Activated CD4-positive, alpha-beta T cell treated with anti-CD3 and anti-CD28 coated beads, Interleukin-2, Interleukin-6, amounts not matched to agents 100 ng/mL and 50 ng/mL, durations not matched to agents 16 hours and 8 hours (primary cell): ENCODE measurements around the gene IRX5.

ENCODE experiments used
- DNase-seq: peaks from one replicate; pipeline ENCODE4 v3.0.0-alpha.2; 2020

Gene IRX5

DNA sequence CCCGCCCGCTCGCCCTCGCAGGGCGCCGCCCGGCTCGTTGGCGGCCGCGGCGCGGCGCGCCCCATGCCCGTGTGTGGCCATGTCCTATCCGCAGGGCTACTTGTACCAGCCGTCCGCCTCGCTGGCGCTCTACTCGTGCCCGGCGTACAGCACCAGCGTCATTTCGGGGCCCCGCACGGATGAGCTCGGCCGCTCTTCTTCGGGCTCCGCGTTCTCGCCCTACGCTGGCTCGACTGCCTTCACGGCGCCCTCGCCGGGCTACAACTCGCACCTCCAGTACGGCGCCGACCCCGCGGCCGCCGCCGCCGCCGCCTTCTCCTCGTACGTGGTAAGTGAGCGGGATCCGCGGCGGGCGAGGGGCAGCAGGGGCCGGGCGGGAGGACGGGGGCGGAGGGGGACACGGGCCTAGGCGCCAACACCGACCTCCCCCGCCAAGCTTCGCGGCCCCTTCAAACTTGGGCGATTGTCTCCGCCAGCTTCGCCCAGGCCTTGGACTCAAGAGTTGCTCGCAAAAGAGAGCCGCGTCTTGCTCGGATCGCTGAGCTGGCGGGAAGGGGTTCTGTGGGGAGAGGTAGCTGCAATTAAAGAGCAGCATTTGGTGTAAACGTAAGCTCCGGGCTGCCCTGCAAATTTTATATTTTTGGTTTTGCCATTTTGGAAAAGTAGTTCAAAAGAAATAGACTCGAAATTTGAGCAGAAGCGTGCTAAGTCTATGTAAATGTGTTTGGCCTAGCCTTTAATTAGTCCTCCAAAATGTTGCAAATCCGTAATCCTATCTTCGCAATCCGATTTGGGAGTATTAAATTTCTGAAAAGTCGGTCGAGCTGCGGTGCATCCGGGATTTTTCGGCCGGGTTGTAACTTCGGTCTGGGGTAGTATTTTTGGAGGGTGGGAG lies 702 bp downstream of the IRX5 start:
- DNase-seq: no peak

DNA sequence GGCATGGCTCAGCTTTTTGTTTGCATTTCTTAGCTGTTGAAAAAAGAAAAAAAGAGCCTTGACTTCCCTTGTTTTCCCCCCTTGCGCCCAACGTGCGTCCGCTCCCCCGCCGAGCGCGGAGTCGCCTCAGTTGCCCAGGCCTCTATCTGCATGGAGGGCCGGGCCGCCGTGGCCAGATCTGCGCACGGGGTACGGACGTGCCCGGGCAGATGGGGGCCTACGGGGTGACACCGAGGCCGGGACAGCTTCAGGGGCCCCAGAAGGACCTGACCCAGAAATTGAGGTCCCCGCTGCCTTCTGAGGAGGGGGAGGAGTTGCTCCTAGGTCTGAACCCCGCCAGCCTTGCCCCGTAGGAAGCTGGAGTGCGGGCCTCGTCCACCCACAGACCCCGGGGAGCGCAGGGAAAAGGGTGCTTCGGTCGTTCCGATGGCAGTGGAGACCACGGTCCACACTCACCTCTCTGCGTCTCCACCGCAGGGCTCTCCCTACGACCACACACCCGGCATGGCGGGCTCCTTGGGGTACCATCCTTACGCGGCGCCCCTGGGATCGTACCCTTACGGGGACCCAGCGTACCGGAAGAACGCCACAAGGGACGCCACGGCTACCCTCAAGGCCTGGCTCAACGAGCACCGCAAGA lies 1.5 kb downstream of the IRX5 start:
- no peak for DNase-seq

DNA sequence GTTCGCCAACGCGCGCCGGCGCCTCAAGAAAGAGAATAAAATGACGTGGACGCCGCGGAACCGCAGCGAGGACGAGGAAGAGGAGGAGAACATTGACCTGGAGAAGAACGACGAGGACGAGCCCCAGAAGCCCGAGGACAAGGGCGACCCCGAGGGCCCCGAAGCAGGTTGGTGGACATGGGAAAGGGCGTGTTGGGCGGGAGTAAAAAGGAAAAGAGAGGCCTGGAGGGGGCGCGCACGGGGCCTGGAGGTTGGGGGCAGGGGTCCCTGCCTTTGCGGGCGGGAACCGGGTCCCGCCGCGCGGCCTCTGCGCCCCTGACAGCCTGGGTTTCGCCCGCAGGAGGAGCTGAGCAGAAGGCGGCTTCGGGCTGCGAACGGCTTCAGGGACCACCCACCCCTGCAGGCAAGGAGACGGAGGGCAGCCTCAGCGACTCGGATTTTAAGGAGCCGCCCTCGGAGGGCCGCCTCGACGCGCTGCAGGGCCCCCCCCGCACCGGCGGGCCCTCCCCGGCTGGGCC lies 2.1 kb downstream of the IRX5 start:
- DNase-seq: no peak

DNA sequence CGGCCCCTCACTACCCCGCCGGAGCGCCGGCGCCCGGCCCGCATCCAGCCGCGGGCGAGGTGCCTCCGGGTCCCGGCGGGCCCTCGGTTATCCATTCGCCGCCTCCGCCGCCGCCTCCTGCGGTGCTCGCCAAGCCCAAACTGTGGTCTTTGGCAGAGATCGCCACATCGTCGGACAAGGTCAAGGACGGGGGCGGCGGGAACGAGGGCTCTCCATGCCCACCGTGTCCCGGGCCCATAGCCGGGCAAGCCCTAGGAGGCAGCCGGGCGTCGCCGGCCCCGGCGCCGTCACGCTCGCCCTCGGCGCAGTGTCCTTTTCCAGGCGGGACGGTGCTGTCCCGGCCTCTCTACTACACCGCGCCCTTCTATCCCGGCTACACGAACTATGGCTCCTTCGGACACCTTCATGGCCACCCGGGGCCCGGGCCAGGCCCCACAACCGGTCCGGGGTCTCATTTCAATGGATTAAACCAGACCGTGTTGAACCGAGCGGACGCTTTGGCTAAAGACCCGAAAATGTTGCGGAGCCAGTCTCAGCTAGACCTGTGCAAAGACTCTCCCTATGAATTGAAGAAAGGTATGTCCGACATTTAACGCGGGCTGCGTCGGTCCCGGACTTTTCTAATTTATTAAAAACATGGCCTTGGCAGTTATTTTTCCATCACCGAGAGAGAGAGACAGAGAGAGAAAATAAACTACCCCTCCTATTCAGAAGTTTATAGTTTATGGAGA lies 2.8 kb downstream of the IRX5 start:
- DNase-seq: no peak

DNA sequence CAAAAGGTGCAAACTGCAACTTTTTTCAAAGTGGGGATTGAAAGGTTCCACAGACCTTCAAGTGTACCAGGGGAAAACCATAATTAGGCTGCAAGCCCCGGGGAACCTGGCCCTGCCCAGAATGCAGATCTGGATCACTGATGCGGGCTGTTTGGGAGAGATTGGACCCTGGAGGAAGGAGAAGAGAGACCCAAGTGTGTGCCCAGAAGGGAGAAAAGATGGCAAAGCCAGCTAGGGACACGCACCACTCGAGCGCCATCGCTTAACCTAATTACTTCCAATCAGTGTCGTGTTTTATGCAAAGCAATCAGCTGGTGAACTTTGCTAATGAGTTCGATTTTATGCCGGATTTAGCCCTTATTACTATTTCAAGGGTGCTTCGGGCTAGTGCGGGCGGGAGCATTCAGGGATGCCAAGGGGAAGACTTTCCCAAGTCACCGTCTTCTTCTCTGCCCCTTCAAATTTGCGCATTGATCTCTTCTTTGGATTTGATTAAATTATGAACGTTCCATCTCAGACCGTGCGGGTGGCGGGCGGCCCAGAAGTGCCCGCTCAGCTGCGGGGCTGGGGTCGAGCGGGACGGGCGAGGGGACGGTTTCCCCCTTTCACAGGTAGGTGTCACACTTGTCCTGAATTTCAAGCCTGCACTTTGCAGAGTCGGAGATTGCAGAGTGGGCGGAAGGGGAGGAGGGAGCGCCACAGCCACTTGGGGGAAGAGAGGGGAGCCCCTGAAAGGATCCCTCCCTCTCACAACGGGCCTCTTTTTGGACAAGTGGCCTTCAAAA lies 4.0 kb downstream of the IRX5 start:
- DNase-seq: no peak

DNA sequence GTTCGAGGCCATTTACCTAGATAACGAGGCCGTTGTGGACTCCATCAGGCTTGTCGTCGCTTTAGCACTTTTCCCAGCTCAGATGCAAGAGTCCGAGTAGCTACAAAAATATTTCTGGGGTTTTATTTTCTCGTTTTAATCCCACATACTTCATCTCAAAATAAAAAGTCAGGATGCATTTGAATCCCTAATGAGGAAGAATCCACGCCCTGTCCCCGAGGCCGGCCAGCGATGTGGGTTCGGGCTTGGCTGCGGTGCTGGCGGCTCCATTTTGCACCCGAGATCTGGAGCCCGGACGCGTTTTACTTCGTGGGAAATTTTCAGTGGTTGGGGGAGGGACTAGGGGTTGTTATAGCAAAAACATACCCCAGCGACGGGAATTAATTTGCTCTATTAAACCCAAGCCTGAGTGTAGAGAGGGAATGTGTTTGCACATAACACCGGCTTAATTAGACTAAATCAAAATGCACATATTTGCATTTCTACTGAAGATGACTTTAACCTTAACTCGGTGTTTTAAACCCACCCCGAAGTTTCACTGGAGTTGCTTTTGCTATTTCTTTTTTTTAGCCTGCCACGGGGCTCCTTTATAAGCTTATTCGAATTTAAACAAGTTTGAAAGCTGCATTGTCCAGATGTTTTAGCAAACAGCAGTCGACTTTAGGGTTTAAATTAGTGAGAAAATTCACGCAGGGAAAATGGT lies 4.8 kb downstream of the IRX5 start:
- DNase-seq: no peak

DNA sequence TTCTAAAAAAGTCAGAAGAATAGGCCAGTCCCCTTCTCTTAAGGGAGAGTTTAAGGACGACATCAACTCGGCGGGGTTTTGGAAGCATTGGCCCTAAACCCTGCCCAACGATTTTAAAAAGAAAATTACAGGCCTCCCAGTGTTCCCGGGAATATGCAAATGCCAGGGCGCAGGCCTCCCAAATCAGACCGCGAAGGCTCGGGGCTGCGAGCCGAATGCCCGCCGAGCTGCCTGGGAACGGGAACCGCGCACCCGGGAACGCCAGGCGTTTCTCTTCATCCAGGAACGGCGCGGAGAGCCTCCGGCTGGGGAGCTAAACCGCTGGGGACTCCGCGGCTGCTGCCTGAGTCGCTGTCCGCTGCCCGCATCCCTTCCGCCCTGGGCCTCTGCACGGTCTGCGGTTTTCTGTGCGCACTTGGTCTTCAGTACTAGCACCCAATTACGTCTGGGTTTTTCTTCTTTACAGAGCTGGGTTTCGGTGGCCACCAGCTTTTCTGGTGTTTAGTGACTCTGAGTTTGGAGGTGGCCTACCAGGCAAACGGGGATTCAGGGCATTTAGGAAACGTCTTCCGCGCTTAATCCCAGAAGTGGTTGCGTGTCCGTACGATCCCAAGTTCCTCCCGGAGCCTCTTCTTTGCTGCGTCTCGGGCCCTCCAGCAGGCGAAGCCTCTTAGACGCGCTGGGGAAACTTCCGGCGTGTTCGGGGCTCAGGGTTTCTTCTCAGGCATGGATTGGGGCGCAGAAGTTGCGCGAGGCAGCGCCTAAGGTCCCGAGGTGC lies 5.7 kb downstream of the IRX5 start:
- no peak for DNase-seq

DNA sequence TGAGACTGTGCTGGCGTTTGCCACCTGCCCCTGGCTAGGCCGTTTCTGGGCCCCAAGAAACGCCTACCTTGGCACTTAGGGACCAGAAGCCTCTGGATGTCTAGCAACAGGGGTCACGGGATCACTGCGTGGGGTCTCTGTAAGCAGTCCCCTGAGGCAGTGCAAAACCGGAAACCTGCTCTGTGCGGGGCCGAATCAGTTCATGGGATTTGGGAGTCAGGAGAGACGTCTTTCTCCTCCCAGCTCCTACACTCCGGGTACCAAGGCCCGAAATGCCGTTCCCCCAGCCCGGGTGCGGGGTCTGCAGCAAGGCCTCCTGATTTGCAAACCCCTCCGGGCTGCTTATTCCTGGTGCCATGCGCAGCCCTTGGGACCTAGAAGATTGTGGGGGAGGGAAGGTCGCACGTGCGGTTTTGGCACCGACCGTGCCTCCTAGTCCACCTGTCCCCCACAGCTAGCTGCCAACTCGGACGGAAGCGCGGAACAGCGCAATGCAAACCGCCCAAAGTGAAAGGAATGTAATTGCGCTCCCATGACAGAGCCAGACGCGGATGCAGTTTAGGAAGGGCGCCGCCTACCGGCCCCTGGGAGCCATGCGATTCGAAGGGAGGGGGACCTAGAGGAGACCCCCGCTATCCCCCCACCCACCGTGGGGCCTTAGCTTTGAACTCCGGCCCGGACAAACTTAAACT lies 6.5 kb downstream of the IRX5 start:
- peak; percentile 26 for DNase-seq

DNA sequence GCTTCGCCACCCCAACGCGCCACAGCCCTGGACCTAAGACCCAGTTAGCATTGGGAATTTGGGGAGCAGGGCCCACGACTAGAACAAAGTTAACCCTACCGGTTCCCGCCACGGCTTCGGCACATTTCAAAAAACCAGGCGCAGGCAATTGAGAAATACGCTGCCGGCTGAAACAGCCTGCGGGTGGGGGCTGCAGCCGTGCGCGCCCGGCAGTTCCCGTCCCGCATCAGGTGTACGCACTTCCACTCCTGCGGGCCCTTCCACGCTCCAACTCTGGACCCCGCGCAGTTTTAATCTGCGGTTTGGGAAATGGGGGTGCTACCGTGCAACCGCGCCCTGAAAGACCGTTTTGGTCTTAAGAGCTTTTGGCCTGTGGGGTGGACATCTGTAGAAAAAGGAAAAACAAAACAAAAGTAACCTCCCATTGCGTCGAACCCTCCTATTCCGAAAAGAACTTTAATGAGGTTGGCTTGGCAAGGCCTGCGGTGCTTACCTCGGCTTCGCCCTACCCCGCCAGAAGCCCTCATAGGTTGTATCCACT lies 7.1 kb downstream of the IRX5 start:
- no peak for DNase-seq

DNA sequence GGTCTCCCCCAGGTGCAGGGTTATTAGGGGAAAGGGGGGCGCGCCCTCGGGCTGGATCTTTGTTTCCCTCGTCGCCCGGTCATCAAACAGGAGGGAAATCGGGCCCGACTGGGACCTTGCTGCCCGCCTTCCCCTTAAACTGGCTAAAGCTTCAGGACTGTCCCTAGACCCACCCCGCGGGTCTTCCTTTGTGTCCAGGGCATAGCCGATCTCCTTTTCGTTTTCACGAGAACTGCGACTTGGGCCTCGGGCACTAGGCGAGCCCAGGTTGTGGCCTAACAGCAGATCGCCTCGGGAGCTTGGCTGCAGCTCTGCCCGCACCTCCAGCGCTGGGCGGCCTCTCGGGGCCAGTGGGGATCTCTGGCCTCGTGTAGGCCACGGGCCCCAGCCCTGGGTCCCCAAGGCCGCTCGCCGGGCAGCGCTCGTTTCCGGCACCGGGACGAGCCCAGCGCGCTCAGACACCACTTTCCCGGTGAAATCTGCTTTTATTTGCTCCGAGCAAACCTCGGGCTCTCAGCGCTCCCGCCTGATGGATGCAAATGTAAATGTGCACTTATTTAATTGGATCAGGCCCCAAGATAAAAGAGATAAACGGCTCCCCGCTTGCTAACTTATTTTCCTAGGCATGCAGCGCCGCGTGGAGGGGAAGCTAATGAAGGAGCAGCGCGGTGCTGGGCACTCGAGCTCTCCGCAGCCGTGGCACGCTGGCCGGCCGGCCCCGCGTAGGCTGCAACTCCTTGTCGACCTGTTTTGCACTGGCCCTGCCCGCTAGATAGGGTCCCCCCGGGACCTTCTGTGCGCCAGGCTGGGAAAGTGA lies 7.8 kb downstream of the IRX5 start:
- DNase-seq: no peak

DNA sequence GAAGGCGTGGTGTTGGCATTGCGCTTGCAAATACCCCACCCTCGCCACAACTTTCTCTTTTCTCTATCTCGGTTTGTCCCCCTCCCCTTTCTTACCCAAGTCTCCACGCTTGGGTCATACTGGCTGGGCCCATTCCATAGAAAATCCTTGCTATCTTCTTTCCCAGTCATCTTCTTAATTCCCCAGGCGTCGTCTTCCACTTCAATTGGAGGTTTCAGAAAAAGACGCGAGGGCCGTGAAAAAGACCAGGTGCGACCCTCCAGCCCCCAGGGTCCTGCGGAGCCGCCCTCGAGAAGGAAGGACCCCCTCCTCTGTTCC lies 8.3 kb downstream of the IRX5 start:
- DNase-seq: no peak

DNA sequence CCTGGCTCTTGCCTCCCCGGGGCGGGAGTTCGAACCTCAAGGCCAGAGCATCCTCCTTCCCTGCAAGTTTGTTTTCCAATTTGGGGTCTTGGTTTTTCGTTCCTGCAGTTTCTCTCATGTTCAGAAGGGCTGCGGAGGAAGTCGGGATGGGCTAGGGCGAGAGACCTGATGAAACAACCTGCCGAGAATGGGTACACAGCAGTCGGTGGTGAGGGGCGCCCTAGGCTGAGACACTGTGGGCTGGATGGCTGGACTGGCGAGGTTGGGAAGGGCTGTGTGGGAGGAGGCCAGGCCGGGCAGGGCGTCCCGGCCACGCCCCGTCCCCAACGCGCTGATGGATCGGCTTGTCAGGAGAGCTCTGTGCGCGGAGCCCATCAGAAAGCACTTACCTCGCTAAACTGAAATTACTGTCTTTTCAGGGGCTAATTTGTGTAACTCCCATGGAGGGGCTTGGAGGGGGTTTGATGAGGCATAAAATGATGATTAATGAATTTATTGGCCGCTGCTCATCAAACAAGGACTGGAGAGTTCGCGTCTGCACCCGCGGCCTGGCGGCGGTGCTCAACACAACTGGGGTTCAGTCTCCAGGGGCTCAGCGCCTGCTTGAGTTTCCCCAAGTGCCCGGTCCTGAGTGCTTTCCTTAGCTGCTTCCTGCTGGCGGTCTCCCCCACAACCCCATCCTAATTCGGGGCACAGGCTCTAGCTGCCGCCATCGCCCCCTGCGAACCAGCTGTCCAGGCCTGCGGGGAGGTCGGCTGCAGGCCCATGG lies 9.0 kb downstream of the IRX5 start:
- DNase-seq: no peak

DNA sequence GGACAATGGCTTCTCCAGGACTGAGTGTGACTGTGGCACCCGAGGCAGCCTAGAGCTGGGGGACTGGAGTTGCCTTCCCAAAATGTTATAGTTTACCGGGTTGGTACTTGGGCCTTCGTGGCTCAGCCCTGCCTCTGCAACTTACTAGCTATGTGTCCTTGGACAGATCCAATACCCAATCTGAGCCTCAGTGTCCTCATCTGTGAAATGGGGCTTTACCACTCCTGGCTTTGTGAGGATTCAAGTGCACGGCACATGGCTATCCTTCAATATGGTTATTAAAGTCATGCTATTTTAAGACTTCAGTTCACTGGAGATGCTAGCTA lies 9.6 kb downstream of the IRX5 start:
- no peak for DNase-seq

DNA sequence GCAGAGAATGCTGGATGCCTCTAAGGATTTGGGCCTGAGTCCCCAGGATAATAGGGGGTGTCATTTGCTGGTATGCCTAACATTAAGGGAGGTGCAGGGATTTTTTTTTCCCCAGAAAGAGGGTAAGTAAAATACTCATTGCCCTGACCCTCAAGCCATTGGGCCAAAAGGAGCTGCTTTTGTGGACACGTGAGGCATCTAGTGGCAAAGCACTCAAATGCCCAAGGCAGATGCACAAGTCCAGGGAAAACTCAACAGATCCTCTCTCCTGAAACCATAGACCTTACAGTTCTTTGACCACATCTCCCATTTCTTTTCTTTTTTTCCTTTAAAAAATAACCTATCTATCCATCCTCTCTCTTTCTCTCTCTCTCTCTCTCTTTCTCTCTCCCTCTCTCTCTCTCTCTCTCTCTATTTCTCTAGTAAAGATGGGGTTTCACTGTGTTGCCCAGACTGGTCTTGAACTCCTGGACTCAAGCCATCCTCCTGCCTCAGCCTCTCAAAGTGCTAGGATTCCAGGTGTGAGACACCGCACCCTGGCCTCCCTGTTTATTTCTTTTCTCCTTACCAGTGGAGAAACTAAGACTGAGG lies 11.8 kb downstream of the IRX5 start:
- no peak for DNase-seq

DNA sequence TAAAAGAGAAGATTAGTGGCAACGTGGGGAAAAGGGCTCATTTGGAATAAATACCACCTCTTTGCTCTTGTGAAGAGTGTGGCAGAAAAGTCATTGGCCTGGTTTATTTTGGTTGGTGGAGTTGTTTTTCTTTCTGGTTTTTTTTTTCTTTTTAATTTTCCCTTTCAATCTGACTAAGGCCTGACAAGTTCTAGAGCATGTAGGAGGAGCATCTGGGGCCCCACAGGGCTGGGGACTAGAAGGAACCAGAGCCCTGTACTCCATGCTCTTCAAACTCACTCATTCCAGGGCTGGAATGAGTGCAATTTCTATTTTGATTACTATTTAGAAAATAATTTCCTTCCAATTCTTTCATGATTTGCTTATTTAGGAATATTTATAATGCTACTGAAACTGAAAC lies 13.3 kb downstream of the IRX5 start:
- DNase-seq: no peak

DNA sequence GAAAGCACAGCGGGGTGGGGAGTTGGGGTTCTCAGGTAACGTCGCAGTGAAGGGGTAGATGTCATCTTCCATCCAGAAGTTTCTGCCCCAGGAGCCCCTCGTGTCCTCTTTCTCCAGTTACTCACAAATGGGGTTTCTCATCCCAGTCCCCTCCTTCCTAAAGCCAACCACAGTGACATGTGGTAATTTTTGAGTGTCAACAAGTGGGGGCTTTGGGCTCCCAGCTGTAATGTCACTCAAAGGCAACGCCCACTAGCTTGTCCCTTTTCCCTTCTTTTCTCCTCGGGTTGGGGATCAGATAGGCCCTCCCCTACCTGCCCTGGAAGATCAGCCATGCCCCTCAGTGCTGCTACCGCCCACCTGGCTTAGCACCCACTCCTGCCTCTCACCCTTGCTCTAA lies 14.4 kb downstream of the IRX5 start:
- DNase-seq: no peak

DNA sequence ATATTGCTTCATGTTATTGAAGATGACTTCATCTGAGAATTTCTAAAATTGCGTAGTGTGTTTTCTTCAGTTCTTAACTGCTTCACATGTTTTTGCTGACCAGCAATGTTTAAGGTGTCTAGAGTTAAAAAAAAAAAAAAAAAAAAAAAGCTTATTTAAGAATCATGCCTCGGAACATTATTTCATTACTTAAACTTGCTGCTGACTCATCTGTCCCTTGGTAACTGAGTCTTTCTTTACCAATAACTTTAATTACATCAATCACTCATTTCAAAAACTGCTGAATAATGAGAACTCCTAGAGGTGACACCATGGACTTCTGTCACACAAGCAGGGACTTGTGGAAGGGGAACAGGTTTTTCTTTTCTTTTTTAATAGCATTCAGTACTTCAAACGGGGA lies 16.2 kb downstream of the IRX5 start:
- no peak for DNase-seq

DNA sequence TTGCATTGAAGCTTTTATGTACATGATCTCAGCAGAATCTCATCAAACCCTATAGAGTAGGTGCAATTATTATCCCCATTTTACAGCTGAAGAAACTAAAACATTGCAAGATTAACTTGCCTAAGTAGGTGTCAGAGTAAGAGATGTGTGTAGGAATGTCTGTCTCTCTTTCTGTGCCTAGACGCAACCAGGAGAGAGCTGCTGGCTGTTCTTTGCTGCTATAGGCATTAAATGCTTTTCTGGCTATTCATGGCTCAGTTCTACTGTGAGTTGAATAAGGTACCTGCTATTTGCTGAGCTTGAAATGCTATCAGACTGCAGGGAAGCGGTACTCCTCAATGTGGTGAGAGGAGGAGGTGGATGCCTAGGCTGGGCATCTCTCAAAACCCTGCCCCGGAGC lies 17.0 kb downstream of the IRX5 start:
- no peak for DNase-seq

DNA sequence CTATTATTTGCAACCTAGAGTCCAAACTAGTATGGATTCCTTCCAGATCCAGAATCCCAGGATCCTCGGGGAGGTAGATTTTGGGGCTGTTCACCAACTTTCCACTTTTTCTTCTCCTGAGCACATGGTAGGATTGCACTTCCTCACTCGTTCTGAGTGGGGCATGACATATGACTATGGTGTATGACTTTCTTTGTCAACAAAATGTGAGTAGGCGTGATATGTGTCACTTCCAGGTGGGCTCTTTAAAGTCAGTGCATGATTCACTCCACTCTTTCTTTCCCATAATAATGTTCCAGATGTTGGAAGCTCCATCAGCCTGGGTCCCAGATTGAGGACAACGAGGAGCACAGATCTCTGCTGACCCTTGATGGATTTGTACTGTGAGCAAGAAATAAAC lies 21.5 kb downstream of the IRX5 start:
- DNase-seq: no peak
